Measurements from ENCODE around the gene GTPBP8. TPM values are rescaled to one million over a fixed set of nuclear protein-coding genes. Genes with fewer than 3 reads are reported as not detected.

GTPBP8 gene
- polyA plus RNA-seq, 1 donor = 18.5 TPM

- no peak overlapping the region for H3K4me3 ChIP-seq (ENCODE audit: low read length)
- H3K4me1 ChIP-seq (ENCODE audit: control insufficient read depth, insufficient read depth, low read length) = no peaks in the 10 kb centered on the region
- DNase-seq = no peak
- no peak overlapping the region for H3K27ac ChIP-seq (ENCODE audit: low read length)
- no peaks in the 10 kb centered on the region for H3K9me3 ChIP-seq (ENCODE audit: control insufficient read depth, low read depth, low read length)
- no peaks in the 10 kb centered on the region for H3K36me3 ChIP-seq (ENCODE audit: control insufficient read depth, insufficient read depth, low read length)
- H3K27me3 ChIP-seq (ENCODE audit: control insufficient read depth, insufficient read depth, low read length) = peaks cover 8% of the 10 kb centered on the region
Observed at GRCh38 chr3:112972158-112972557, 18.6 kb upstream of the GTPBP8 start.

- Histone ChIP-seq H3K4me1 (ENCODE audit: control insufficient read depth, insufficient read depth, low read length) (no peaks in the 10 kb centered on the region), H3K27me3 (ENCODE audit: control insufficient read depth, insufficient read depth, low read length) (peaks cover 3% of the 10 kb centered on the region), H3K27ac (ENCODE audit: low read length) (no peak overlapping the region), H3K4me3 (ENCODE audit: low read length) (no peak overlapping the region), H3K9me3 (ENCODE audit: control insufficient read depth, low read depth, low read length) (no peaks in the 10 kb centered on the region), H3K36me3 (ENCODE audit: control insufficient read depth, insufficient read depth, low read length) (no peaks in the 10 kb centered on the region)
- 100% methylated on average over 1 of the region's 5 CpGs for WGBS (ENCODE audit: insufficient coverage, low lambda C conversion rate)
- DNase-seq = no peak
Observed at GRCh38 chr3:112973325-112974177, 17.2 kb upstream of the GTPBP8 start.

DNA sequence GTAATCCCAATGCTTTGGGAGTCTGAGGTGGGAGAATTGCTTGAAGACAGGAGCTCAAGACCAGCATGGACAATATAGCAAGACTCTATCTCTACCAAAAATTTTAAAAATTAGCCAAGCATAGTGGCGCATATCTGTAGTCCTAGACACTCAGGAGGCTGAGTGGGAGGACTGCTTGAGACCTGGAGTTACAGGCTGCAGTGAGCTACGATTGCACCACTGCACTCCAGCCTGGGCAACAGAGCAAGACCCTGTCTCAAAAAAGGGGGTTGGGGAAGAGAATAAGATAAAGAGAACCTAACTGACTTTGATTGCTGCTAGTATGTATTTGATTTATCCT is 16.6 kb upstream of the GTPBP8 start:
- H3K4me3 ChIP-seq (ENCODE audit: low read length) = peak overlapping the region; percentile 4
- no peak for DNase-seq
- H3K27me3 ChIP-seq (ENCODE audit: control insufficient read depth, insufficient read depth, low read length) = peaks cover 3% of the 10 kb centered on the region
- H3K36me3 ChIP-seq (ENCODE audit: control insufficient read depth, insufficient read depth, low read length) = no peaks in the 10 kb centered on the region
- no peaks in the 10 kb centered on the region for H3K4me1 ChIP-seq (ENCODE audit: control insufficient read depth, insufficient read depth, low read length)
- H3K9me3 ChIP-seq (ENCODE audit: control insufficient read depth, low read depth, low read length) = no peaks in the 10 kb centered on the region
- no CpG with 5 or more reads among the region's 2 CpGs for WGBS (ENCODE audit: insufficient coverage, low lambda C conversion rate)
- H3K27ac ChIP-seq (ENCODE audit: low read length) = no peak overlapping the region

GRCh38 chr3:112974894-112975293 is 15.9 kb upstream of the GTPBP8 start, which contains the start of gene CD200R1:
TSS of gene CD200R1 (minus strand) at chr3:112975103. CDS start at chr3:112974857, 246 bp downstream.
- no peak within 1 kb of the TSS for H3K27ac ChIP-seq (ENCODE audit: low read length)

DNA sequence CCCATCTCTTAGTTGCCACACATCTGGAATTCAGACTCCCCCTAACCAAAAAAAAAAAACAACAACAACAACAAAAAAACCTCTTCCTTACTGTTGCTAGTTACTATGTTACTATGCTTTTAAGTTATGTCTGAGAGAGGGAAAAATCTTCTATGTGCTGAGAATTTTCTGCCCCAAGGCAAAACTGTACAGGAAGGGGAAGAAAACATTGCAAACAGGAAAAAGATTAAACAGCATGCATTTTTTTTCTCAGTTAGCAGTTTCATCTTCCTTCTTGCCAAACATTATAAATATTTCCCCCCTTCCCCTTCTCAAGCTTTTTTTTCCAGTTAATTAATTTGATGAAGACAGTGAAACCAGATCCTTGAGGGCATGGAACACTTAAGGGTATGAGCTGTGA is 14.8 kb upstream of the GTPBP8 start:
- no peaks in the 10 kb centered on the region for H3K36me3 ChIP-seq (ENCODE audit: control insufficient read depth, insufficient read depth, low read length)
- DNase-seq = no peak
- H3K9me3 ChIP-seq (ENCODE audit: control insufficient read depth, low read depth, low read length) = no peaks in the 10 kb centered on the region
- H3K27ac ChIP-seq (ENCODE audit: low read length) = no peak overlapping the region
- H3K4me1 ChIP-seq (ENCODE audit: control insufficient read depth, insufficient read depth, low read length) = no peaks in the 10 kb centered on the region
- H3K27me3 ChIP-seq (ENCODE audit: control insufficient read depth, insufficient read depth, low read length) = peaks cover 3% of the 10 kb centered on the region
- no peak overlapping the region for H3K4me3 ChIP-seq (ENCODE audit: low read length)

More at GRCh38 chr3:112974894-112975293, 15.9 kb upstream of the GTPBP8 start, which contains the start of gene CD200R1:
- 50% methylated on average over 1 of the region's 5 CpGs for WGBS (ENCODE audit: insufficient coverage, low lambda C conversion rate)
- Histone ChIP-seq H3K4me1 (ENCODE audit: control insufficient read depth, insufficient read depth, low read length) (no peaks in the 10 kb centered on the region), H3K27me3 (ENCODE audit: control insufficient read depth, insufficient read depth, low read length) (peaks cover 3% of the 10 kb centered on the region), H3K36me3 (ENCODE audit: control insufficient read depth, insufficient read depth, low read length) (no peaks in the 10 kb centered on the region), H3K4me3 (ENCODE audit: low read length) (peak within 1 kb of the TSS; percentile 4), H3K9me3 (ENCODE audit: control insufficient read depth, low read depth, low read length) (no peaks in the 10 kb centered on the region)
- no peak for DNase-seq

DNA sequence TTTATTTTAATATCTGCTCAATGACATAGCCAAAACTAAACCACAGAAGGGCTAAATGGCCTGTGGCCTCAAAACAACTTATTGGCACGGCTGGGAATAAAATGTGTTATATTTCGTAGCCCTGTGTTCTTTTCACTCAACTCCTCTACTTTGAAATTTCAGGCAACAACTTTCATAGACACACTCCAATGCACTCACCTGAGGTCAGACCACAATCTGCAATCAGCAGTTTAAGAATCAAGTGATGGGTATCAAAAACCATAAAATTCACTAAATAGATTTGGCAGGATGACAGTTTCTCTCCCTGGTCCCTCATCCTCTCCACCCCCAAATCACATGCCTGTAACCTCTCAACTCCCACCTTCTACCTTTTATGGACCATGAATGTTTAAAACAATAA is 13.8 kb upstream of the GTPBP8 start:
- H3K36me3 ChIP-seq (ENCODE audit: control insufficient read depth, insufficient read depth, low read length) = no peaks in the 10 kb centered on the region
- no peak overlapping the region for H3K27ac ChIP-seq (ENCODE audit: low read length)
- peaks cover 3% of the 10 kb centered on the region for H3K27me3 ChIP-seq (ENCODE audit: control insufficient read depth, insufficient read depth, low read length)
- WGBS (ENCODE audit: insufficient coverage, low lambda C conversion rate) = no CpG with 5 or more reads among the region's 2 CpGs
- no peaks in the 10 kb centered on the region for H3K9me3 ChIP-seq (ENCODE audit: control insufficient read depth, low read depth, low read length)
- DNase-seq = no peak
- no peaks in the 10 kb centered on the region for H3K4me1 ChIP-seq (ENCODE audit: control insufficient read depth, insufficient read depth, low read length)
- no peak overlapping the region for H3K4me3 ChIP-seq (ENCODE audit: low read length)

DNA sequence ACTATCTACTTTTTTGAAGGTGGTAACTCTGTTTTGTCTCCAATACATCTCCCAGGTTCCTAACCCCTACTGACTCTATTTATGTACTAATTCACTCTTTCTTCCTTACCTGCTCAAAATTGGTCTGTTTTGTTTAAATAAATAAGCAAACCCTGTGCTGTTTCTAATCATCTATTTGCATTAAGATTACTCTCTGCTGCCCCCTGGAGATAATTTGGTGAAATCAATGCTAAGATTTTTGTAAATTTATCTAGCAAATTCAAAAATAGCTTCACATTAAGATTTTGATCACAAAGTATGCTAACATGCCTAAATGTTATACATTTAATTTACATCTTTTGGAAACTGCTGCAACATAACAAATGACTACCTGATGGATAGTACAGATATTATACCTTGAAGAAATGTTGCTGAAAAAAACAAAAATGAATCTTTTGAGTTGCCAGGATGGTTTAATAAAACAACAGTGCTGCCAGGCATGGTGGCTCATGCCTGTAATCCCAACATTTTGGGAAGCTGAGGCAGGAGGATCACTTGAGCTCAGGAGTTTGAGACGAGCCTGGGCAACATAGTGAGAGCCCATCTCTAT is 11.4 kb upstream of the GTPBP8 start:
- peak in 1 of 2 donors; percentile 8 for DNase-seq
- 80% methylated on average over 1 of the region's 1 CpG for WGBS (ENCODE audit: insufficient coverage, low lambda C conversion rate)
- Histone ChIP-seq H3K27ac (ENCODE audit: low read length) (no peak overlapping the region), H3K4me1 (ENCODE audit: control insufficient read depth, insufficient read depth, low read length) (no peaks in the 10 kb centered on the region), H3K27me3 (ENCODE audit: control insufficient read depth, insufficient read depth, low read length) (peaks cover 3% of the 10 kb centered on the region), H3K9me3 (ENCODE audit: control insufficient read depth, low read depth, low read length) (no peaks in the 10 kb centered on the region), H3K4me3 (ENCODE audit: low read length) (no peak overlapping the region), H3K36me3 (ENCODE audit: control insufficient read depth, insufficient read depth, low read length) (no peaks in the 10 kb centered on the region)

DNA sequence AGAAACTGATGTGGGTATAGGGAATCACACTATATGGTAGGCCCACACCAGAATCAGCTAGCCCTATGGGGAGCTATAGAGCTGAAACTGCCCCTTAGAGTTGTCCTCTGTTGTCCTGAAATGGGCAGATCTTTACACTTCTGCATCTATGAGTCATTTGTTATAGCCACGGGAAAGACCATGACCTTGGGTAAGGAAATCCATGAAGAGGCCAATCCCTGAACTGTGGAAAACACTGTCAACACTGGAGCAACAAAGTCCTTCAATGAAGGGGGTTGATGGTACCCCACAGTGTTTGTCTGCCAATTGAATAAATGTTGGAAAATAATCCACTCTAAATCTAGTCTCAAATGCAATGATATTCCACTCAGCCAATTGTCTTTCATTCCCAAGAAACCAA is 10.7 kb upstream of the GTPBP8 start:
- Histone ChIP-seq H3K9me3 (ENCODE audit: control insufficient read depth, low read depth, low read length) (no peaks in the 10 kb centered on the region), H3K27me3 (ENCODE audit: control insufficient read depth, insufficient read depth, low read length) (no peaks in the 10 kb centered on the region), H3K27ac (ENCODE audit: low read length) (no peak overlapping the region), H3K4me1 (ENCODE audit: control insufficient read depth, insufficient read depth, low read length) (no peaks in the 10 kb centered on the region), H3K4me3 (ENCODE audit: low read length) (no peak overlapping the region), H3K36me3 (ENCODE audit: control insufficient read depth, insufficient read depth, low read length) (no peaks in the 10 kb centered on the region)
- no peak for DNase-seq
- WGBS (ENCODE audit: insufficient coverage, low lambda C conversion rate) = no CpG with 5 or more reads among the region's 1 CpG

DNA sequence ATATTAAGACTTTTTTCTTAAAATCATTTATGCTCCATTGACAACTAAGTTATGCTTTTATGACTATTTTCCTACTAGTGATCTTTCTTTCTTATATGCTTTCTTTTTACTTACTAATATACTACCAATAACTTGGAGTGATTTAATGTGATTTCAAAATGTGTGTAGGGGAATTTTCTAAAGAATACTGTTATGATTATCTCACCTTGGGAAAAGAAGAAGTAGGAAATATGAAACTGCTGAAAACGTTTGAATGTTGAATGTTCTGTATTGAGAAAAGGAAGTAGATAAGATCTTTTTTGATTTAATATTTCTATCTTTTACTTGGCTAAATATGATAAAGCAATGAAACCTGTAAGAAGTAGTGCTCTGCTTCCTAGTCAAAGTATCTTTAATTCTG is 8.1 kb upstream of the GTPBP8 start:
- Histone ChIP-seq H3K4me3 (ENCODE audit: low read length) (no peak overlapping the region), H3K4me1 (ENCODE audit: control insufficient read depth, insufficient read depth, low read length) (peaks cover 3% of the 10 kb centered on the region), H3K27me3 (ENCODE audit: control insufficient read depth, insufficient read depth, low read length) (no peaks in the 10 kb centered on the region), H3K27ac (ENCODE audit: low read length) (no peak overlapping the region), H3K36me3 (ENCODE audit: control insufficient read depth, insufficient read depth, low read length) (no peaks in the 10 kb centered on the region), H3K9me3 (ENCODE audit: control insufficient read depth, low read depth, low read length) (no peaks in the 10 kb centered on the region)
- DNase-seq = no peak
- 57% methylated on average over 1 of the region's 1 CpG for WGBS (ENCODE audit: insufficient coverage, low lambda C conversion rate)

DNA sequence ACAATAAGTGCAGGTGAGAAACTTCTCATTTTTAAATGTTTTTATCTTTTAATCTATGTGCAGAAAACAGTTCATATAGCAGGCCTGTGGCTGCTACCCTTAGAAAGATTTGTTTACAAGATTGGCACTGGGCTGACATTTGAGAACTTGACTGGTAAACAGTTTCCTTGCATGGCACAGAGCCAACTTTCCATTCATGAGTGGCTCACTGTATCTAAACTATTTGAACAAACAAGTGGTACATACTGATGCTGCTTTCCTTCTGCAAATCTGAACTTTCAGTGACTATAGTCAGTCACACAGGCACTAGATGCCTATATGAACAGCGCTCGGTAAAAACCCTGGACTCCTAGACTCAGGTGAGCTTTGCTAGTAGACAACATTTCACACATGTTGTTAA is 6.3 kb upstream of the GTPBP8 start:
- Histone ChIP-seq H3K4me1 (ENCODE audit: control insufficient read depth, insufficient read depth, low read length) (peaks cover 3% of the 10 kb centered on the region), H3K4me3 (ENCODE audit: low read length) (no peak overlapping the region), H3K27ac (ENCODE audit: low read length) (no peak overlapping the region), H3K9me3 (ENCODE audit: control insufficient read depth, low read depth, low read length) (no peaks in the 10 kb centered on the region), H3K27me3 (ENCODE audit: control insufficient read depth, insufficient read depth, low read length) (no peaks in the 10 kb centered on the region), H3K36me3 (ENCODE audit: control insufficient read depth, insufficient read depth, low read length) (no peaks in the 10 kb centered on the region)
- no peak for DNase-seq
- WGBS (ENCODE audit: insufficient coverage, low lambda C conversion rate) = no CpG with 5 or more reads among the region's 2 CpGs
